Measurements from ENCODE around the gene KCNQ1OT1.

The KCNQ1OT1 gene

DNA sequence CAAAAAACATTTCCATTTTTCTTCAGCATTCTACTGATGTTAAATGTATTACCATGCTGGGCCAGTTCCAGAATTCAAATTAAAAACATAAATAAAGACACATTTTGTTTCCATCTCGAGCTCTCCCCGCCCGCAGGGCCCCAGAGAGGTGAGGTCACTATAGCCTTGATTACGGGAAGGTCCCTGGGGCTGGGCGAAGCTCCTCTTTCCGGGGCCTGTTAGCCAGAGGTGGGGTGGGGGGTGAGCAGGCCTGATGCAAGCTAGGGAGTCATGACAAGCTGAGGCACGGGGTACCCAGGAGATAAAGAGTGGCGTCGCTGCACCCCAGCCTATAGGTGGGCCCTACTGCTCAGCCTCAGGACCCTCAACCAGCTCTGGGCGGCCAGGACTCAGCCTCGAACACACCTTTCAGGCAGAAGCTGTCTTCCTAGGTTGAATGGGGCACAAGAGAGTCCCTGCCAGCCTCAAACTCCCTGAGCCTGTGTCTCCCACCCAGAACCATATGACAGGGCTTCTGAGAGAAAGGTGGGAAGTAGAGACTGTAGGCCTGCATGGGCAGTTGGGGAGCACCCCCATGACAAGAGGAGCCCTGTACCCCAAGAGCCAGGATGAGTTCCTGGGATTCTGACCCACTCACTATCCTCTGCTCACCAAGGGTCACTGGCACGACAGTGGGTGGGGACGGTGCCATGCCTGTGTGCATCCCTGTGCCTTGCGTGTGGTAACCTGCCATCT is 34.8 kb downstream of the KCNQ1OT1 start (continued):
- TF ChIP-seq, protein P1, sequence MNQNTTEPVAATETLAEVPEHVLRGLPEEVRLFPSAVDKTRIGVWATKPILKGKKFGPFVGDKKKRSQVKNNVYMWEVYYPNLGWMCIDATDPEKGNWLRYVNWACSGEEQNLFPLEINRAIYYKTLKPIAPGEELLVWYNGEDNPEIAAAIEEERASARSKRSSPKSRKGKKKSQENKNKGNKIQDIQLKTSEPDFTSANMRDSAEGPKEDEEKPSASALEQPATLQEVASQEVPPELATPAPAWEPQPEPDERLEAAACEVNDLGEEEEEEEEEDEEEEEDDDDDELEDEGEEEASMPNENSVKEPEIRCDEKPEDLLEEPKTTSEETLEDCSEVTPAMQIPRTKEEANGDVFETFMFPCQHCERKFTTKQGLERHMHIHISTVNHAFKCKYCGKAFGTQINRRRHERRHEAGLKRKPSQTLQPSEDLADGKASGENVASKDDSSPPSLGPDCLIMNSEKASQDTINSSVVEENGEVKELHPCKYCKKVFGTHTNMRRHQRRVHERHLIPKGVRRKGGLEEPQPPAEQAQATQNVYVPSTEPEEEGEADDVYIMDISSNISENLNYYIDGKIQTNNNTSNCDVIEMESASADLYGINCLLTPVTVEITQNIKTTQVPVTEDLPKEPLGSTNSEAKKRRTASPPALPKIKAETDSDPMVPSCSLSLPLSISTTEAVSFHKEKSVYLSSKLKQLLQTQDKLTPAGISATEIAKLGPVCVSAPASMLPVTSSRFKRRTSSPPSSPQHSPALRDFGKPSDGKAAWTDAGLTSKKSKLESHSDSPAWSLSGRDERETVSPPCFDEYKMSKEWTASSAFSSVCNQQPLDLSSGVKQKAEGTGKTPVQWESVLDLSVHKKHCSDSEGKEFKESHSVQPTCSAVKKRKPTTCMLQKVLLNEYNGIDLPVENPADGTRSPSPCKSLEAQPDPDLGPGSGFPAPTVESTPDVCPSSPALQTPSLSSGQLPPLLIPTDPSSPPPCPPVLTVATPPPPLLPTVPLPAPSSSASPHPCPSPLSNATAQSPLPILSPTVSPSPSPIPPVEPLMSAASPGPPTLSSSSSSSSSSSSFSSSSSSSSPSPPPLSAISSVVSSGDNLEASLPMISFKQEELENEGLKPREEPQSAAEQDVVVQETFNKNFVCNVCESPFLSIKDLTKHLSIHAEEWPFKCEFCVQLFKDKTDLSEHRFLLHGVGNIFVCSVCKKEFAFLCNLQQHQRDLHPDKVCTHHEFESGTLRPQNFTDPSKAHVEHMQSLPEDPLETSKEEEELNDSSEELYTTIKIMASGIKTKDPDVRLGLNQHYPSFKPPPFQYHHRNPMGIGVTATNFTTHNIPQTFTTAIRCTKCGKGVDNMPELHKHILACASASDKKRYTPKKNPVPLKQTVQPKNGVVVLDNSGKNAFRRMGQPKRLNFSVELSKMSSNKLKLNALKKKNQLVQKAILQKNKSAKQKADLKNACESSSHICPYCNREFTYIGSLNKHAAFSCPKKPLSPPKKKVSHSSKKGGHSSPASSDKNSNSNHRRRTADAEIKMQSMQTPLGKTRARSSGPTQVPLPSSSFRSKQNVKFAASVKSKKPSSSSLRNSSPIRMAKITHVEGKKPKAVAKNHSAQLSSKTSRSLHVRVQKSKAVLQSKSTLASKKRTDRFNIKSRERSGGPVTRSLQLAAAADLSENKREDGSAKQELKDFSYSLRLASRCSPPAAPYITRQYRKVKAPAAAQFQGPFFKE (tag by site-specific recombination; IDR thresholded peaks at IDR 0.05; ENCODE audit: borderline replicate concordance), result no peak
- TF ChIP-seq WT1 (tag by site-specific recombination; IDR thresholded peaks at IDR 0.05) (no peak), ZNF48 (tag by site-specific recombination; IDR thresholded peaks at IDR 0.05) (no peak), ZNF23 (tag by site-specific recombination; IDR thresholded peaks at IDR 0.05; ENCODE audit: borderline replicate concordance) (no peak)
- TF ChIP-seq, protein P2, sequence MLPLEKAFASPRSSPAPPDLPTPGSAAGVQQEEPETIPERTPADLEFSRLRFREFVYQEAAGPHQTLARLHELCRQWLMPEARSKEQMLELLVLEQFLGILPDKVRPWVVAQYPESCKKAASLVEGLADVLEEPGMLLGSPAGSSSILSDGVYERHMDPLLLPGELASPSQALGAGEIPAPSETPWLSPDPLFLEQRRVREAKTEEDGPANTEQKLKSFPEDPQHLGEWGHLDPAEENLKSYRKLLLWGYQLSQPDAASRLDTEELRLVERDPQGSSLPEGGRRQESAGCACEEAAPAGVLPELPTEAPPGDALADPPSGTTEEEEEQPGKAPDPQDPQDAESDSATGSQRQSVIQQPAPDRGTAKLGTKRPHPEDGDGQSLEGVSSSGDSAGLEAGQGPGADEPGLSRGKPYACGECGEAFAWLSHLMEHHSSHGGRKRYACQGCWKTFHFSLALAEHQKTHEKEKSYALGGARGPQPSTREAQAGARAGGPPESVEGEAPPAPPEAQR (tag by site-specific recombination; IDR thresholded peaks at IDR 0.05), result no peak

DNA sequence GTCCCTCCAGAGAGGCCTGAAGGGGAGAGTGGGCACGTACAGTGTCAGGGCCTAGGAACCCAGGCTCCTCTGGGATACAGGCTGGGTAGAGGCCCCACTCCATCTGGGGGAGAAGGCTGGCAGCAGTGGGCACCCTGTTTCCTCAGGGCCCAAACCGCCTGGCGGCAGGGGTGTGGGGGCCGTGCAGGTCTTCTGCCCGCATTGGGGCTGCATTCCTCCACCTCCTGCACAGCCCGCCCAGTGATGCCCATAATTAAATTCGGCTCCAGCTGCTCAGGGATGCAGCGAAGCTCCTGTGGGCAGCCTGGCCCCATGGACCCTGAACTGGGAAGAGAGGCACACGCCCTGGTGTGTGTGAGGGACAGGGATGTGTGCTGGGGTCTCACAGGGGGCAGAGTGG is 35.4 kb downstream of the KCNQ1OT1 start:
- no peaks in the 10 kb centered on the region for H3K4me1 ChIP-seq (ENCODE audit: control insufficient read depth, insufficient read depth, low read length)
- ChIA-PET CTCF (interaction anchor here (0.5 to 0.6 kb wide), 2 partner anchors 224 to 497 kb away, joined by 3 read pairs; no protein-coding TSS in a partner anchor), POLR2A (no interaction called here)
- H3K36me3 ChIP-seq (ENCODE audit: control insufficient read depth in 2 of 2, insufficient read depth in 1 of 2, low read length in 2 of 2), result peaks cover 0 to 53% of the 10 kb centered on the region in 2 experiments; a peak in 1 of 3 replicates
- no peaks in the 10 kb centered on the region for H3K9me3 ChIP-seq (ENCODE audit: control insufficient read depth, insufficient read depth, low read depth, low read length)
- TF ChIP-seq, protein P3, sequence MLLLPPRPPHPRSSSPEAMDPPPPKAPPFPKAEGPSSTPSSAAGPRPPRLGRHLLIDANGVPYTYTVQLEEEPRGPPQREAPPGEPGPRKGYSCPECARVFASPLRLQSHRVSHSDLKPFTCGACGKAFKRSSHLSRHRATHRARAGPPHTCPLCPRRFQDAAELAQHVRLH (tag by site-specific recombination; IDR thresholded peaks at IDR 0.05), result no peak
- TF ChIP-seq YY1 (tag by site-specific recombination; IDR thresholded peaks at IDR 0.05) (no peak), ZNF274 (IDR thresholded peaks at IDR 0.05; ENCODE audit: low read length) (no peak), ZNF274 (tag by site-specific recombination; IDR thresholded peaks at IDR 0.05; ENCODE audit: borderline replicate concordance) (no peak), ZNF23 (tag by site-specific recombination; IDR thresholded peaks at IDR 0.05; ENCODE audit: borderline replicate concordance) (no peak), HOXA7 (CRISPR knock-in tag; IDR thresholded peaks at IDR 0.05; ENCODE audit: borderline replicate concordance) (no peak), ZNF202 (tag by site-specific recombination; IDR thresholded peaks at IDR 0.05; ENCODE audit: borderline replicate concordance) (no peak), PRDM1 (tag by site-specific recombination; IDR thresholded peaks at IDR 0.05) (no peak), ZBTB17 (tag by site-specific recombination; IDR thresholded peaks at IDR 0.05) (no peak), KLF16 (tag by site-specific recombination; IDR thresholded peaks at IDR 0.05) (no peak), ZNF529 (tag by site-specific recombination; IDR thresholded peaks at IDR 0.05; ENCODE audit: insufficient replicate concordance) (no peak), ZNF792 (tag by site-specific recombination; IDR thresholded peaks at IDR 0.05) (no peak)
- TF ChIP-seq, protein P4, sequence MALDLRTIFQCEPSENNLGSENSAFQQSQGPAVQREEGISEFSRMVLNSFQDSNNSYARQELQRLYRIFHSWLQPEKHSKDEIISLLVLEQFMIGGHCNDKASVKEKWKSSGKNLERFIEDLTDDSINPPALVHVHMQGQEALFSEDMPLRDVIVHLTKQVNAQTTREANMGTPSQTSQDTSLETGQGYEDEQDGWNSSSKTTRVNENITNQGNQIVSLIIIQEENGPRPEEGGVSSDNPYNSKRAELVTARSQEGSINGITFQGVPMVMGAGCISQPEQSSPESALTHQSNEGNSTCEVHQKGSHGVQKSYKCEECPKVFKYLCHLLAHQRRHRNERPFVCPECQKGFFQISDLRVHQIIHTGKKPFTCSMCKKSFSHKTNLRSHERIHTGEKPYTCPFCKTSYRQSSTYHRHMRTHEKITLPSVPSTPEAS (tag by site-specific recombination; IDR thresholded peaks at IDR 0.05), result no peak
- TF ChIP-seq, protein P5, sequence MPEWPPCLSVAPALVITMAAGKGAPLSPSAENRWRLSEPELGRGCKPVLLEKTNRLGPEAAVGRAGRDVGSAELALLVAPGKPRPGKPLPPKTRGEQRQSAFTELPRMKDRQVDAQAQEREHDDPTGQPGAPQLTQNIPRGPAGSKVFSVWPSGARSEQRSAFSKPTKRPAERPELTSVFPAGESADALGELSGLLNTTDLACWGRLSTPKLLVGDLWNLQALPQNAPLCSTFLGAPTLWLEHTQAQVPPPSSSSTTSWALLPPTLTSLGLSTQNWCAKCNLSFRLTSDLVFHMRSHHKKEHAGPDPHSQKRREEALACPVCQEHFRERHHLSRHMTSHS (tag by site-specific recombination; IDR thresholded peaks at IDR 0.05), result no peak
- TF ChIP-seq, protein P6, sequence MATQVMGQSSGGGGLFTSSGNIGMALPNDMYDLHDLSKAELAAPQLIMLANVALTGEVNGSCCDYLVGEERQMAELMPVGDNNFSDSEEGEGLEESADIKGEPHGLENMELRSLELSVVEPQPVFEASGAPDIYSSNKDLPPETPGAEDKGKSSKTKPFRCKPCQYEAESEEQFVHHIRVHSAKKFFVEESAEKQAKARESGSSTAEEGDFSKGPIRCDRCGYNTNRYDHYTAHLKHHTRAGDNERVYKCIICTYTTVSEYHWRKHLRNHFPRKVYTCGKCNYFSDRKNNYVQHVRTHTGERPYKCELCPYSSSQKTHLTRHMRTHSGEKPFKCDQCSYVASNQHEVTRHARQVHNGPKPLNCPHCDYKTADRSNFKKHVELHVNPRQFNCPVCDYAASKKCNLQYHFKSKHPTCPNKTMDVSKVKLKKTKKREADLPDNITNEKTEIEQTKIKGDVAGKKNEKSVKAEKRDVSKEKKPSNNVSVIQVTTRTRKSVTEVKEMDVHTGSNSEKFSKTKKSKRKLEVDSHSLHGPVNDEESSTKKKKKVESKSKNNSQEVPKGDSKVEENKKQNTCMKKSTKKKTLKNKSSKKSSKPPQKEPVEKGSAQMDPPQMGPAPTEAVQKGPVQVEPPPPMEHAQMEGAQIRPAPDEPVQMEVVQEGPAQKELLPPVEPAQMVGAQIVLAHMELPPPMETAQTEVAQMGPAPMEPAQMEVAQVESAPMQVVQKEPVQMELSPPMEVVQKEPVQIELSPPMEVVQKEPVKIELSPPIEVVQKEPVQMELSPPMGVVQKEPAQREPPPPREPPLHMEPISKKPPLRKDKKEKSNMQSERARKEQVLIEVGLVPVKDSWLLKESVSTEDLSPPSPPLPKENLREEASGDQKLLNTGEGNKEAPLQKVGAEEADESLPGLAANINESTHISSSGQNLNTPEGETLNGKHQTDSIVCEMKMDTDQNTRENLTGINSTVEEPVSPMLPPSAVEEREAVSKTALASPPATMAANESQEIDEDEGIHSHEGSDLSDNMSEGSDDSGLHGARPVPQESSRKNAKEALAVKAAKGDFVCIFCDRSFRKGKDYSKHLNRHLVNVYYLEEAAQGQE (tag by site-specific recombination; IDR thresholded peaks at IDR 0.05), result no peak
- no peak overlapping the region for H3K27ac ChIP-seq (ENCODE audit: extremely low read depth, low read depth, low read length)
- H3K4me3 ChIP-seq (ENCODE audit: low read depth, low read length), result no peak overlapping the region

Data from HEK293 (cell line).